ENCODE results near the gene SLC50A1.

SLC50A1 gene, protein sequence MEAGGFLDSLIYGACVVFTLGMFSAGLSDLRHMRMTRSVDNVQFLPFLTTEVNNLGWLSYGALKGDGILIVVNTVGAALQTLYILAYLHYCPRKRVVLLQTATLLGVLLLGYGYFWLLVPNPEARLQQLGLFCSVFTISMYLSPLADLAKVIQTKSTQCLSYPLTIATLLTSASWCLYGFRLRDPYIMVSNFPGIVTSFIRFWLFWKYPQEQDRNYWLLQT

DNA sequence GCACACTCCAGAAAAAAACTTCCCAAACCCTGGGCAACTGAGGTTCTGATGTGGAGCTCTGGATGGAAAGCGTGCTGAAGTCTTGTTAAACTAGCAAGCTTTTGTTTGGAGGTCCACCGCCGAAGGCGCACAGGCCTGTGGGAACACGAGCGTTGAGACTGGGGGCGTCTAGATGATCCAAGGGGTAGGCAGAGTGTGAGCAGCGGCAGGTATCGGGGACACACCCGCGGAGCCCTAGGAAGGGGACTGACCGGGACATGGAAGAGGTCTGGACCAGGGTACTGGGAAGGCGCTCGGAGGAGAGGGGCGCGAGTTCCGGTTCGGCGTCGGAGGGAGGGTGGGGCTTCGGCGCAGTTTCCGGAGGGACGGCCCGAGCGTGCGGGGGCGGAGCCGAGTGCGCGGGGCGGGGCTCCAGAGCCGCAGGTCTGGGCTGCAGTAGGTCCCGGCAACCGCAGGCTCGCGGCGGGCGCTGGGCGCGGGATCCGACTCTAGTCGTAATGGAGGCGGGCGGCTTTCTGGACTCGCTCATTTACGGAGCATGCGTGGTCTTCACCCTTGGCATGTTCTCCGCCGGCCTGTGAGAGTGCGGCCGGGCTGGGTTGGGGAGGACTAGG is at the start of gene SLC50A1:
Gene SLC50A1, plus strand, starts transcription at position 438 of the 614 bp plus-strand sequence. Its CDS starts 60 bp downstream, at position 498.
- no peak for DNase-seq

DNA sequence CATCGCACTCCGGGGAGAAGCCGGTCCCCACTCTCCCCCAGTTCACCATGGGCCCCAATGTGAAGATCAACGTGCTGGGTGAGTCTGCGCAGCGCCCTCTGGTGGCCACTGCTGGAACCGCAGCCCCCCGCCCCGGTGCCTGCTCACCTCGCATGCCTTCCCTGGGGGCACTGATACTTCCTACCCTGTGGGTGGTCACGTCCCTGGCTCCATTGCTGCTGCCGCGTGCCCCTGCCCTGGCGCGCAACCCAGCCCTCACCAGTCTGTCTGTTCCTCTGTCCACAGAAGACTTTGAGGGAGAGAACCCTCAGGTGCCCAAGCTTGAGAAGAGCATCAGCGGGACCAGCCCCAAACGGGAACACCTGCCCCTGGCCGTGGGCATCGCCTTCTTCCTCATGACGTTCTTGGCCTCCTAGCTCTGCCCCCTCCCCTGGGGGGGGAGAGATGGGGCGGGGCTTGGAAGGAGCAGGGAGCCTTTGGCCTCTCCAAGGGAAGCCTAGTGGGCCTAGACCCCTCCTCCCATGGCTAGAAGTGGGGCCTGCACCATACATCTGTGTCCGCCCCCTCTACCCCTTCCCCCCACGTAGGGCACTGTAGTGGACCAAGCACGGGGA is 49.4 kb upstream of the SLC50A1 start:
- no peak for DNase-seq

DNA sequence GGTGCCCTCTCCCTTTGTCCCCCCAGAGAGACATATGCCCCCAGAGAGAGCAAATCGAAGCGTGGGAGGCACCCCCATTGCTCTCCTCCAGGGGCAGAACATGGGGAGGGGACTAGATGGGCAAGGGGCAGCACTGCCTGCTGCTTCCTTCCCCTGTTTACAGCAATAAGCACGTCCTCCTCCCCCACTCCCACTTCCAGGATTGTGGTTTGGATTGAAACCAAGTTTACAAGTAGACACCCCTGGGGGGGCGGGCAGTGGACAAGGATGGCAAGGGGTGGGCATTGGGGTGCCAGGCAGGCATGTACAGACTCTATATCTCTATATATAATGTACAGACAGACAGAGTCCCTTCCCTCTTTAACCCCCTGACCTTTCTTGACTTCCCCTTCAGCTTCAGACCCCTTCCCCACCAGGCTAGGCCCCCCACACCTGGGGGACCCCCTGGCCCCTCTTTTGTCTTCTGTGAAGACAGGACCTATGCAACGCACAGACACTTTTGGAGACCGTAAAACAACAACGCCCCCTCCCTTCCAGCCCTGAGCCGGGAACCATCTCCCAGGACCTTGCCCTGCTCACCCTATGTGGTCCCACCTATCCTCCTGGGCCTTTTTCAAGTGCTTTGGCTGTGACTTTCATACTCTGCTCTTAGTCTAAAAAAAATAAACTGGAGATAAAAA is 48.7 kb upstream of the SLC50A1 start:
- no peak for DNase-seq

DNA sequence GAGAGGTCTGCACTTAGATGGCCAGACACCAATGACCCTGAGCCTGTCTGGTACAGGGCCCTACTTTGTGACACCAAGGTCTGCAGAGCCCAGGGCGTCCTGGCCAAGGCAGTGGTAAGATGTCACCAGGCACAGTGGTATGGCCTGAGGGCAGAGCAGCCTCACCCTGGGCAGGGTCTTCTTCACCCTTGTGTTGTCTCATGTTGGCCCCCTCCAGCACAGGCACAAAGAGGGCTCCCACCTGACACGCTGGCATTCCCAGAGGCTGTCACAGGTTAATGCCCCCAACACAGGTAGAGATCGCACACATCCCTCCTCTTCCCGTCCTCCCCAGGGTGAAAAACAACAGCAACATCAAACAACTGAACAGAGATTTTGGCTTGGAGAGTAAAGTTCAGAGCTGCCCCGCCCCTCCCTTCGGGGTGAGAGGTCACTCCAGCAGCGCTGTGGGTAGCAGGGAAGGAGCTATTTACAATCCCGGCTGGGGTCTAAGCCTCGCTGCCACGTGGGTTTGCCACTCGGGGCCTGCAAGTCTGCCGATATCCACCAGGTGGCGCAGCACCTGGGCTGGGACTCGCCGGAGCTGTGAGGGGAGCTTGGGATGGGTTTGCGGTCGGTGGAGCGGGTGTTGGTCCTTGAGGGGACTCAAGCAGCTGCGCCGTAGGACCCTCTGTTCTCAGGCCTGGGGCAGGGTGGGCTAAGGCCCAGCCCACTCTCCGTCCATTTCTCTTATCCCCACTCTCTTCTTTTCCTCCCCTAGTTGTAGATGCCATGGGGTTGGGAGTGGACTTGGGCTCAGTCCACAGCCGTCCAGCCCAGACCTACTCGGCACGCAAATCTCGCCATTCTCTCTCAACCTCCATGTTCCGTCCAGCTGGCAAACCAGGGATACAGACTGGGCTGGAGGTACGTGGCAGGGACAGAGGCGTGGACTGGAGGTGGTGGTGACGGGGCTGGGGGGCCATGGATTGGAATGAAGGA is 44.3 kb upstream of the SLC50A1 start:
- DNase-seq, result no peak

DNA sequence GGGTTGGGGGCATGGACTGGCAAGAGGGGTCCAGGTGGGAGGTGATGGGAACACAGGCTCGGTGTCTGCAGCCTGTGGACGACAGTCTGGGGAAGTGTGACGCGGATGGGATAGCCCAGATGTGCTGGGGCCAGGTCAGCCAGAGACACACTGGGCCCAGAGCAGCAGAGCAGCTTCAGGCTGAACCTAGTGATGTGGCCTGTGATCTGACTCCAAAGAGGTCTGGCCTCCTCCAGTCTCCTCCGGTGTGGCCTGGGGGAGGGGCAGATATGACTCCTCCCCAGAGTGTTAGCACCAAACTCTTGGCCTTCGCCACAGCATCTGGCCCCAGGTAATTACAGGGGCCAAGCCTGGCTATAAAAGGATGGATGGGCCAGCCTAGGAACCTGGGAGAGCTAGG is 43.5 kb upstream of the SLC50A1 start:
- no peak for DNase-seq

DNA sequence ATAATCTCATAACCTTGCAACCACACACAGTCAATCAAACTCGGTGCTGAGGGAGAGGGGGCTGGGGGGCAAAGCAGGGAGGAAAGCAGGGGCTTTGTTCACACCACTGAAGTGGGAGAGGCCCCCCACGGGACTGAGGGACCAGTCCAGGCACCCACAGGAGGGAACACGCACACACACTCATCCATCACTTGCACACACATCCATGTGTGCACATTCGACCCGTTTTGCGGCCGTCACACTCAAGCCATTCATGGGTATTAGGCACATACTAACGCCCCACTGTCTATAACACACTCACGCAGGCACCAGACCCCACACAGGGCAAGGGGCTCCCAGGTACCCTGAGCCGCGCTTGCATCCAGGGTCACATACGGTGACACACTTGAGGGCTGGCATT is 43.0 kb upstream of the SLC50A1 start:
- DNase-seq, result no peak

DNA sequence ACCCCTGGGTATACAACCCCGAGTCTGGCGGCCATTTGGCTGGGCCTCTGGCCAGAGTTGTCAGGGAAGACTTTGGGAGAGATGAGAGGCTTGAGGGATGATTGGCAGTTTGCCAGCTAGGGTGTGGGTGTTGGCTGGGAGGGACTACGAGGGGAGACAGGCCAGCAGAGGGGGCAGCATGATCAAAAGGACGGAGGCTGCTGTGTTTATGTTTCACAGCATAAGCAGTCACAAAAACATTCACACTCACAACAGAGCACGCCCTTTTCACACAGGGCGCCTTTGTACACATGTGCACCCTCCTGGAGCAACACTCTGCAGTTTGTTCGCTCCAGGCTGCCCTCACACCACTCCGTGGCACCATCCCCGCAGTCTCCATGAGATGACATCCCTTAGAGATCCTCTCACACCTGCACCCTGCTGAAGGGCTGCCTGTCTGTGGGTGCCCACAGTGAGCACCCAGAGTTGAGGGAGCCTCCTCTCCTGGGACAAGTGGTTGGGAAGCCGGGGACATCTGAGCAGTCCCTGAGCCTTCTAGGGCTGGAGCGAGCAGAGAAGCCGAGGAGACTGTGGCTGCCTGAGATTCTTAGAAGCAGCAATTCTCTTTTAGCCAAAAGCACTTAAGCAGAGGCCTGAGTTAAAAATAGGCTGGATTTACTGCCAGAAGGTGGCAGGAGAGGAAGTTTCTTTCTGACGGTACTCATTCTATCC is 41.6 kb upstream of the SLC50A1 start:
- DNase-seq, result no peak

DNA sequence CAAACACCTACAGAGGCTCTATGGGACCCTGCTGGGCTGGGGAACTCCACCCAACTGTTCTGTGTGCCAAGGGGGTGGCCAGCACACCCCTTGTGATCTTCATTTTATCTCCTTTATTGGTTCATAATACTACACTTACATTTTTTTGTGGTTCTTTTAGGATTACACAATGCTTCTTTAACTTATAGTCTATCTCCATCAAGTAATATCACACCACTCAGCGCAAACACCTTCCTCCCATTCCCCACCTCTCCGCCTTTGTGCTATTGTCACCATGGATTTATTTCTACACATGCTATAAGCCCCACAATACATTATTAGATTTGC is 41.1 kb upstream of the SLC50A1 start:
- DNase-seq, result no peak

DNA sequence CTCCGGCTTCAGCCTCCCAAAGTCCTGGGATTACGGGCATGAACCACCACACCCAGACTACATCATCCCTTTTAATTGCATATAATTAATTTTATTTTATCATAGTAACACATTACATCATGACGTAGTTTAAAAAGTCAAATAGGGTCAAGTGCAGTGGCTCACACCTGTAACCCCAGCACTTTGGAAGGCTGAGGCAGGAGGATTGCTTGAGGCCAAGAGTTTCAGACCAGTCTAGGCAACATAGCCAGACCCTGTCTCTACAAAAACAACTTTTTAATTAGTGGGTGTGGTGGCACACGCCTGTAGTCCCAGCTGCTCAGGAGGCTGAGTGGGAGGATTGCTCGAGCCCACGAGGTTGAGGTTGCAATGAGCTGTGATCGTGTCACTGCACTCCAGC is 36.3 kb upstream of the SLC50A1 start:
- DNase-seq, result no peak

DNA sequence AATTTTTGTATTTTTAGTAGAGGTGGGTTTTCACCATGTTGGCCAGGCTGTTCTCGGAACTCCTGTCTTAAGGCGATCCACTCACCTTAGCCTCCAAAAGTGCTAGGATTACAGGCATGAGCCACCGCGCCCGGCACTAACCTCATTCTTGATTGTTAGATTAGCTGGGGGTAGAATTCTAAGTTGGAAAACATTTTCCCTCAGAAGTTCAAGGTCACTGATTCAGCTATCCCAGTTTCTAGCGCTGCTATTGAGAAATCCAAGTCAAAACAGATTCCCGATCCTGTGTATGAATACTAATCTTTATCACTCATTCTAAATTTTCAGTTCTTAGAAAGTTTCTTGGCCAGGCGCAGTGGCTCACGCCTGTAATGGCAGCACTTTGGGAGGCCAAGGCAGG is 32.3 kb upstream of the SLC50A1 start:
- DNase-seq, result no peak

DNA sequence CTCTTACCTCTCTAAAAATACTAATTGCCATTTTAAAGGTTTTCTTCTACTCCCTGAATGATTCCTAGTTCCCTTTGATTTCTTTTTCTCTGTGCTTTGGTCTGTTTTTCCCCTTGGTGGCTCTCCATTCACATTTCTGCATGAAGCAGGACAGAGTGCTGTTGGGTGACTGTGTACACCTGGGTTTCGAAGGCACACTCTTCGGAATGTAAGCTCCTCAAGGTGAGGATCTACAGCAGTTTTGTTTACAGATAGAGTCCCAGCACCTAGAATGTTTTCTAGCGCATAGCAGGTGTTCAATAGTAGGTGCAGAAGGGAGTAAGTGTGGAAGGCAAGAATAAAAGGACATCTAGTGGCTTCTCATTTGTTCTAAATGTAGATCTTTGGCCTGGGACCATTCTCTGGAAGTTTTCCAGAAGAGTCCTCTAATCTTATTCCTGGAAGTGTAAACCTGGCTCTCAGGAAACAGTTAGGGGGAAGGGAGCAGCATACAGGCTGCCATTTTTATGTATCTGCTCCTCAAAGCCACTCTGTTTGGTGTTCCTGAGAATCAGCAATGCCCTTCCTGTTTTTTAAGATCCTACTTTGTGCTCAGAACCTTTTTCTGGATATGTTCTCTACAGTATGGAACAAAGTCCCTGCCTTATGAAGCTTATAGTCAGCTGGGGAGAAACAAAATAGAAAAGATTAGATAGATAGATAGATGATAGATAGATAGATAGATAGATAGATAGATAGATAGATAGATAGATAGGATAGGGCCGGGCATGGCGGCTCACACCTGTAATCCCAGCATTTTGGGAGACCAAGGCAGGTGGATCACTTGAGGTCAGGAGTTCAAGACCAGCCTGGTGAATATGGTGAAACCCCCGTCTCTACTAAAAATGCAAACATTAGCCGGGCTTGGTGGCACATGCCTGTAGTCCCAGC is 30.8 kb upstream of the SLC50A1 start:
- DNase-seq, result no peak

DNA sequence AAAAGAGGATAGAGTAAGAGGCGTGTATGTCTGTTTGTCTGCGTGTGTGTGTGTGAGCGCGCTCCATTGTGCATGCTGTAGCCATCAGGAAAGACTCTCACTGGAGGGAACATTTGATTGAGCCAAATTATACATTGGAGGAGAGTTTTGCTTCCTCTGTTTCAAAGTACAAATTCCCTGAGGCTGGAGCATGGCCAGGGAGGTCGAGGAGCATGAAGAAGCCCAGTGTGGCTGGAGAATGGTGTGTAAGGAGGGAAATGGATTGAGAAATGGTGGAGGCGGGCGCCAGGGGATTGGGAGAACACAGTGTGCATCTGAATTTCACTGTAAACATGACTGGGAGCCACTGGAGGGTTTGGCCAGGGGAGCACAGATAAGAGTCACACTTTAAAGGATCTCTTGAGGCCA is 30.0 kb upstream of the SLC50A1 start:
- DNase-seq, result no peak

DNA sequence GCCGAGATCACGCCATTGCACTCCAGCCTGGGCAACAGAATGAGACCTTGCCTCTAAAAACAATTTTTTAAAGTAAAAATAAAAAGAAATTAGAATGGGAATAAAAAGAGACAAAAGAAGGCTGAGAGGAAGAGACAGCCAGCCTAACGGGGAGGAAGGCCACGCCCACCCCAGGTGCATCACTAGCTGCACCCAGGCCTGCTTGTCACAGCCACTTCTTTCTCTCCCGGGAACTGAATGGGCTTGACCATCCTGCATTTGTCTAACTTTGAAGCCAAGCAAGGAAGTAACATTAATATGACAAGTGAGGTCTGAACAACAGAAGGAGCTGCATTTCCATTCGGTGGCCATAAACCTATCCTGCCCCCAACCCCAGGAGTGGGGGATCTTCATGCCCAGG is 28.8 kb upstream of the SLC50A1 start:
- DNase-seq, result no peak

DNA sequence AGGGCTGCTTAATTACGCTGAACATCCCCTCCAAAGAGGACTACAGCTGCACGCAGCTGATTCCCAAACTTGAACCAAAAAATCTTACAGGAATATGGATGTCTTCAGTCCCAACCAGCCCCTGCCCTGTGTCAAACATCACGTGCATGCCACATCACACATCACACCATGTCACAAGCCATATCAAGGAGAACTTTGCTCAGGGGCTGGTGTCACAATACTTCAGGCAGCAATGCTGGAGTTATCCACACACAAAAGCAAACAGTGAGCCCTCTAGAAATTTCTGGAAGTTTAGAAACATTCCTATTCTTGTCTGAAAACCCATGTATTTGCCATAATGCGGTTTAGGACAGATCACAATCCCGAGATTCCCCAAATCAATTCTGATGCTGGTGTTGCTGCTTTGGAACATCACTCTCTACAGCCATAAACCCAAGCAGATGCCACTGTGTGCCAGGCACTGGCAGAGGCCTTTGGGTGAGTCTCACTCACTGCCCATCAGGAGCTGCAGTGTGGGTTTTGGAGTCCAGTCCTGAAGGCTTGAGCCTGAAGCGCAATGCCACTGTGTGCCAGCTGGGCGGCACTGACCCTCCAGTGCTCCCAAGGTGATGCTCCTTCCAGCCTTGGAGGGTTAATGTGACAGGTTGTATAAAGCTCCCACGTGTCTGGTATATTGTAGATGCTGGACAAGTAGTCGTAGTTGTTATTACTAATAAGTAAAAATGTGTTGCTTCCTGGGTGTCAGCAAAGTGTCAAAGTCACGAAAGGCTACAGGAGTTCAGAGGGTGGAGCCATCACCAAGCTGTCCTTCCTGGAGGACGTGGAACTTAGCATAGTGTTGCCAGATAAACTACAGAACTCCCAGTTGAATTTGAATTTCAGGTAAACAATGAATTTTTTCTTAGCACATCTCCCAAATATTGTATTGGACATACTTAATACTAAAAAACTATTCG is 28.1 kb upstream of the SLC50A1 start:
- no peak for DNase-seq

DNA sequence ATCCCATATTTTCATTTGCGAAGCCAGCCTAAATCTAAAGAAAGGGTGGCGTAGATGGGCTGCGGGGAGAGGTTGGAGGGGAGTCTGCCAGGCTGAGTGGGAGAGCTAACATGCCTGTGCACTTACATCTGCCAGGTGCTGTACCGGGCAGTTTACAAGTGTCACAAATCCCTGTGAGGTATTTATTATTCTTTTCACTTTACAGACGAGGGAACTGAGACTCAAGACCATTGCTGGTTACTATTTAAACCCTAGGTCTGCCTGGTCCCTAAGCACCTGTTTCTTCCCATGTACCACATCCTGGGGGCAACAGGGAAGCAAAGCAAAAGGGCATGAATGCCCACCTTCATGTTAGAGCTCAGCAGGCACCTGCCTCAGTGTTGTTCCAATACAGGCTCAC is 27.4 kb upstream of the SLC50A1 start:
- no peak for DNase-seq

DNA sequence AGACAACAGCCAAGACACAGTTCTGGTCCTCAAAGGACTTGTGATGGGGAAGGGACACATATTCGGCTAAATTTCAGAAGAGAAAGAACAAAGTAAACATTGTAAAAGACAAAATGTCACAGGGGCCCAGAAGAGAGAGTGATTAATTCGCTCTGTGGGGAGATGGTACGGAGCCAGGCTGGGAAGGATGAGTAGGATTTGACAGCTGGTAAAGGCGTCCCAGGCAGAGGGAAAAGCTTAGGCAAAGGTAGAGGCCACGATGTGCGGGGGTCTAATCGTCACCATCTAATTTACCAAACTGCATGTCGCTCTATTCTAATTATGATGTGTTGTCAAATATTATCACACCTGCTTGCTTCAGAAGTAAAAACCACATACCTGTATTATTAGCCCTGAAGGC is 25.3 kb upstream of the SLC50A1 start:
- no peak for DNase-seq

DNA sequence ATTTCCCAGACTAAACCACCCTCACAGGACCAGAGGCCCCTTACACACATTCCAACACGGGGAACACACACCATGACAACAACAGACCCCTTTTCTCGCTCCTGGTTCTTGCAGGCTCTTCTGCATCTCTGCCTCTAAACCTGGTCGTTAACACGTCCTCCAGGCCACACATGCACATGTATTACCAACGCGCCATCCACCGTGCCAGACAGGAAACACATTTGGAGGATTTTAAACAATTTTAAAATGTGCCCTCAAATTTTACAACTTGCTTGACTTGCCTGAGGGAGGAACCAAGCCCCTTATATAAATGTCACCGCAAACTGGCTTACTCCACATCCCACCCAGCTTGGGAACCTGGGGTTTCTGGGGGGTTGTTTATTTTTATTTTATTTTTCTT is 24.8 kb upstream of the SLC50A1 start:
- DNase-seq, result no peak

DNA sequence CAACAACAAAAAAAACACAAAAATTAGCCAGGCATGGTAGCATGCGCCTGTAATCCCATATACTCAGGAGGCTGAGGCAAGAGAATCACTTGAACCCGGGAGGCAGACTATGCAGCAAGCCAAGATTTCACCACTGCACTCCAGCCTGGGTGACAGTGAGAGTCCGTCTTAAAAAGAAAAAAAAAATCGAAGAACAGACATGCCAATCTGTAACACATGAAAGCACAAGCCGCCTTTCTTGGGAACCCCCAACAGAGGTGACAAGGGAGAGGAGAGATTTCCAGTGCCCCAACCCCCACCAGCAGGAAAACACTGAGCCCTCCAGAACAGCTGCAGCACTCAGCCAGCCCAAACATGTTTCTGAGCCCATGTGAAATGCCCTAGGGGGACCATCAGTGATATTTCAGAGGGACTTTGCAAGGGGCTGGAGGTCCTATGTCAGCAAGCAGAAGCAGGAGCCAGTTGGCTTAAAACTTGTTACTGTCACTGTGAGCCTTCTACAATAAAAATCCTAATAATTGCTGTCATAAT is 22.1 kb upstream of the SLC50A1 start:
- no peak for DNase-seq

DNA sequence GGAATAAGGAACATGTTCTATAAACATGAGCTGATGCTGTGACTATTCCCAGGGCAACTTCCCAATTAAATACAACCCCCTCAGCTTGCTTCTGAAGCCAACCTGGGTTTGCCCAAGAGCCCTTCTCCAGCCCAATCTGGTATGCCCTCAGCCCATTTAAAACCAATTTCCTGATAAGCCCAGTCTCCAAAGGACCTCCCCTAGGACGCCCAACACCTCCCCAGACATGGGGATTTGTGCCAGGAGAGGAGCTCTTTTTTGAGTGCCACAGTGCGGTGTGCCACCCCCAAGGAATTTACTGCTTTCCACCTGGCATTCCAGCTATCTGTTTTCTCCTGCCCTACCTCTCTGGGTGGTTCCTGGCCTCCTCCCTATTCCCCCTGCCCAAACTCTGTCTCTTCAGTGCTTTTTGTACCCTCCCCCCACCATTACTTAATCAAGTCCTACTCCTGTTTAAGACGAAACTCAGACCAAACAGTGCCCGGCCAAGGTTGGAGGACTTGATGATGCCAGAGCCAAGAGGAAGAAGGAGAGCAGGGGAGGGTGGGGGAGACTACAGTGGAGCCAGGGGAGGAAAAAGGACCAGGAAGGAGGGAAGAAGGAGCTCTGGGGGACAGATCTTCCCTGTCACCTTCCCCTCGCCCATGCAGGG is 19.4 kb upstream of the SLC50A1 start:
- no peak for DNase-seq
